Stimulated activated CD8-positive, alpha-beta memory T cell treated with anti-CD3 and anti-CD28 coated beads, Interleukin-2, amount 100 ng/mL, for 48 hours (primary cell): ENCODE data around the gene CITED1.

Experiments used
- DNase-seq, 2 donors: peaks; one replicate each; pipeline ENCODE4 v3.0.0-alpha.2; 2020; ENCODE audit warnings: low read depth in 2 of 2

The CITED1 gene

DNA sequence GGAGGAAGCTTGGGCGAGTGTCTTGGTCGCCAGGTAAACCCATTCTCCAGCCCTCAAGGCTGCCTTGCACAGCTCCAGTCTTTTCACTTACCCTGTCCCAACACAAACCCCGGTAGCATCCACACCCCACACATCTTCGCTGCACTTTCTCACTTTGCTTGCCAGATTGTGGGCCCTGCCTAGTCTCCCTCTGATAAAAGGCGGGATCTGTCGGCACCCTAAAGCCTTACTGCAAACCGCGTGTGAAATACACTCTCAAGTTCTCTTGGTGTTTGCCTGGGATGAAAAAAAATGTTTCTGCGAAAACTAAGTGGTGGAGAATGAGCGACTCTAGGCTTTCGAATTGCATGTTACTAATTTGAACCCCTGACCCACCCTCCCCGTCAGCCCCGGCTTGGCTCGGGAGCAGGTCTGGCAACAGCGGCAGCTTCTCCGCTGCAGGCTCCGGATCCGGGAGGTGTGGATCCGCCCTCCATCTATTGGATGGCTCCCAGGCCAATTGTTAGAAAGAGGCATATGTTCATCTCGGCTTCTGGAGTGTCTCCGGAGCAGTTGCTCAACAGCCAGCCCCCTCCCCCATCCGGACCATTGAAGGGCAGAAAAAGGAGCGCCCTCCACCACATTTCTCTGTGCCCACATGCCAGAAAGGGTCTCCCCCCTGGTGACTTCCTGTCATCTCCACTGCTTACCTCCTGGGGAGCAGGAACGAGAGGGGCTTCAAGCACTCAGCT, 3.0 kb upstream of the CITED1 start:
- DNase-seq, result no peak

DNA sequence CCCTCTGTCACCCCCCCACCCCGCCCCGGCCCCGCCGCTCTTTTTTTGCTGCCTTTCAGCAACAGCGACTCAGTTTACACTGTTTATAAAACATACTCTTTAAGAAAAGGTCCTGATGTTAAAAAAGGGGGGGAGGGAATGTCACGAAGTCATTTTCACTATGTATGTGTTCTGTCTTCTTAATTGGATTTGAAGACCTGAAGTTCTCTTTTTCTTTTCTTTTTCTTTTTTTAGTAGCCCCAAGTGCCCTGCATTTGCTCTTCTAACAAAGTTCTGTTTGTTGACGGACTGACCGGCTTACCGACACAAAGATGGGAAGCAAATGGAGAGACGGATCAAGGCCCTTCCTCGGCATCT, 2.5 kb upstream of the CITED1 start:
- DNase-seq, result no peak

DNA sequence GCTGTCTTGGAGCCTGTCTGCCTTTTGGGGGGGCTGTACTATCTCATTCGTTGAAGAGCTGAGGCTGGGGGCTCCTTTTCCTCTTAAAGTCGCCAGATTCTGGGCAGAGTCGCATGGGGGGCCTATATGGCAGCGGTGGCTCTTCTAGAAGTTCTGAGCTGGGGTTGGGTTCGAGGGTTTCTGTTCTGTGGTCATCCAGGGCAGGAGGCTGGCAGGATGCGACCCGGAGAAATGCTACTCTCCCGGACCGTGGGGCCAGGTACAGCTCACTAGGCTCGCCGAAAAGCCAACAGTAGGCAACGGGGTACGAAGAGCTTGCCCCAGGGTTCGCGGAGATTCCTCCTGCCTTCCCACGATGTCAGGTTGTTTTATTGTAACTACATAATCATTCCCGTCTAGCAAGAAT, 1.9 kb upstream of the CITED1 start:
- DNase-seq, result no peak

DNA sequence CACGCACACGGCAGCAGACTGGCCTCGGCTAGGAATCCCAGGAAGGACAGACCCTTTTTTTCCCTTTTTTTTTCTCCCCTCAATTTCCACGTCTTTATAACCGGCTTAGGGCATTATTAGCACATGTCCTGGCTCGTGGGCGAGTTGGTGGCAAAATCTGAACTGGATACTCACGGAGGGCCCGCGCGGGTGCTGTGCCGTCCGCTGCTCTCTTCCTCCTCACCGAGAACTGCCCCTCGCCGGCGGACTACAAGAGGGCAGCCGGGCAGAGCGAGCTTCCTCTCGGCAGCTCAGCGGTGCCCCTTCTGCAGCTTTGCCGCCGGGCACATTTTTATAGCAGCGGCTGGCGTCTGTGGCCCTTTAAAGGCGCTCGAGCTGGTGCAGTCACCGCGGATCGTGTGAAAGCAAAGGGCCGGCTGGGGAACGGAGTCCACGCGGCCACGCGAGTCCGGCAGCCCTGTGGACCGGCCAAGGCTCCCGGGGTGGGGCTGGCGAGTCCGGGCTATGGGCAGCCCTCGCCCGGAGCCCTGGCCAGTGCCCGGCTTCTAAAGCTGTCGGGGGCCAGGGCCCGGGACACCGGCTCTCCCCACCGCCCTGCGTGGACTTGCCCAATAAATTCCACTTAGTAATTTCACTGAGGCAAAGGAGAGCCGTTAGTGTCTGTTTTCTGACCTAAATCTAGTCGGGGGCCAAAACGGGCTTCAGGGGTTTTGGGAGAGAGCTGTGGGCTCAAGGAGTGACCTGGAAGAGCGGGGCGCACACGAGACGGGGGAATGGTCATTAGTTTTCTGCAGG, 1.3 kb upstream of the CITED1 start:
- DNase-seq, result peak in 1 of 2 donors; percentile 2

DNA sequence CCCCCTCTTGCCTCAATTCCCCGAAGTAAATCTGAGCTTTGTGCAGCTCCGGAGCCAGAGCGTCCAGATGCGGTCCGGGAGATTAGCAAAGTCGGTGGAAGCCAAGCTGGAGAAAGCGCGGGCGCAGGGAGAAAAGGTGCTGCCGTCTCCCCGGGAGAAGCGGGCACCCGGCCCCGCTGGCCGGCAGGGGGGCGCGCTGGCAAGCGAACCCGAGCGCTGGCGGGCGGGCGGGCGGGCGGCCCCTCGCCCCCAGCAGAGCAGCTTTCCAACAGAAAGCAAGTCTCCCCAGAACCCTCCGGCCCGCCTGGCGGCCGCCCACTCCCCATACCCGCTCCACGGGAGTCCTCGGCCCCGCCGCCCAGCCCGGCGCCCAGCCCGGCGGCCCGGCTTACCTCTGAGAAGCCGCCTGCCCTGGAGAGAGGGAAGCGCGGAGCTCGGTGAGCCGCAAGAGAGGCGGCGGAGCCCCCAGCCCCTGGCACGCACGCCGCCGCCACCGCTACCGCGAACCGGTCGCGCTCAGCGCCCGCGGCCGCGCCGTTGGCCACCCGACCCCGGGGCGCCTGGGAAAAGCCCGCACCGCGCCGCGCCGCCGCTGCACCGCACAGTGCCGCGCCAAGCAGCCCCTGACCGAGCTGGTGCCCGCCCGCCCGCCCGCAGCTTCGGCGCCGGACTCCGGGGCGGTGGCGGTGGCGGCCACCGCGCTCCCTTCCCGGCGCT, 529 bp upstream of the CITED1 start:
- no peak for DNase-seq

DNA sequence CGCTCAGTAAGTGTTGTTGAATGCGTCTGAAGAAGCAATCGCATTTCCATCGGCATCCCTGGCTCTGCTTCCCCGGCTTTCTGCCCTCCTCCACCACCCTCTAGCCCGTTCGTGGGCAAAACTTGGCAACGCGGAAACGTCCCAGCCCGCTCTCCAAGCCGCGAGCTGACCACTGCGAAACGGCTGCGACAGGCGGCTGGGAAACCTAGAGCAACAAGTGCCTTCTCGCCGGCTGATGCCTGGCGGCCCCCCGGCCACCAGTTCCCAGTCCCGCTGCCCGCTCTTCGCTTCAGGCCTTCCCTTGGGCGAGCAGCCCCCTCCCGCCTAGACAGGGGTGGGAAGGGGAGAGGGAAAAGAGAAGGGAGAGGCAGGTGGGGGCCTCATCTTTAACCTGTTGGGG, 837 bp downstream of the CITED1 start:
- no peak for DNase-seq

DNA sequence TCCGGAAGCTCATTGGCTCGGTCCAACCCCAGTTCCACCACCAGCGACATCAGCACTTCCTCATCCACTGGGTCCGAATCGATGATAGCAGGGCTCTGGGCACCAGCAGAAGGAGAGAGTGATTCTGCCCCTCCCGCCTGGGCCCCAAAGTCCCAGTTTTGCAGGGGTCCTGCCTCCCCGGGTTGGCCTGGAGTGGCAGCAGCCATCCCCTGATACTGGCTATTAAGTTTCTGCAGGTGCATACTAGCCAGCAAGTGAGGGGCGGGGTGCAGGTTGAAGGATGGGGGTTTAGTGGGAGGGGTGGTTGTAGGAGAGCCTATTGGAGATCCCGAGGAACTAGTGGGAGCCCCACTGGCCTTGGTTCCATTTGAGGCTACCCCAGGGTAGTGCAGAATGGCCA, 3.9 kb downstream of the CITED1 start:
- DNase-seq, result no peak

DNA sequence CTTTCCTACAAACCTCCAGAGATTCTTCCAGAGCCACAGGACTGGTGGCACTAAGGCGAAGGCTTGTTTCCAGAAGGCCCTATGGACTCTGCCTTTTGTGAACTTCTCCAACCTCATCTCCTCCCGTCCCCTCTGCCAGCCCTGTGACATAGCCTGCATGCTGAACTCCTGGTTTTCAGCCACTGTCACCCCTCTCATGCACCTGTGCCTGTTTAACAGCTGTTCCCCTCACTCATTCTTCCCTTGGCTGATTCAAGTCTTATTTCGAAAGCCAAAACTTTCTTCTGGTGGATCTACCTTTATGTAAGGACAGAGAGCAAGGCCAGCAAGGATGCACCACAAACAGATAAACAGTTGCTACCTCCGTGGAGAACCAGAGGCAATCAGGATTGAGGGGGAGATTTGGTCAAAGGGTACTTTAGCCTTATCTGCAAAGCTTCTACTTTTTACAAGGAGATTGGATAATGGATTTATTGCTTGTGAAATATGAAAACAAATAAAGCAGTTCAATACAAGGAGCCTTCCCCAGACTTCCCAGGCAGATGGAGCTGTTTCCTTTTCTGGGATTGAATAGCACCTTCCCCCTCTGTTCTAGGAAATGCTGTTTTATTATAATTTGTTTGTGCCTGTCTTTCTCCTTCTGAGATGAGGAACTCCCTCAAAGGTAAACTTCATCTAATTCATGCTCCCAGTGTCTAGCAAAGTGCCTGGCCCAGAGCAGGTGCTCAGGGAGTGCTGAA, 5.7 kb downstream of the CITED1 start:
- no peak for DNase-seq

DNA sequence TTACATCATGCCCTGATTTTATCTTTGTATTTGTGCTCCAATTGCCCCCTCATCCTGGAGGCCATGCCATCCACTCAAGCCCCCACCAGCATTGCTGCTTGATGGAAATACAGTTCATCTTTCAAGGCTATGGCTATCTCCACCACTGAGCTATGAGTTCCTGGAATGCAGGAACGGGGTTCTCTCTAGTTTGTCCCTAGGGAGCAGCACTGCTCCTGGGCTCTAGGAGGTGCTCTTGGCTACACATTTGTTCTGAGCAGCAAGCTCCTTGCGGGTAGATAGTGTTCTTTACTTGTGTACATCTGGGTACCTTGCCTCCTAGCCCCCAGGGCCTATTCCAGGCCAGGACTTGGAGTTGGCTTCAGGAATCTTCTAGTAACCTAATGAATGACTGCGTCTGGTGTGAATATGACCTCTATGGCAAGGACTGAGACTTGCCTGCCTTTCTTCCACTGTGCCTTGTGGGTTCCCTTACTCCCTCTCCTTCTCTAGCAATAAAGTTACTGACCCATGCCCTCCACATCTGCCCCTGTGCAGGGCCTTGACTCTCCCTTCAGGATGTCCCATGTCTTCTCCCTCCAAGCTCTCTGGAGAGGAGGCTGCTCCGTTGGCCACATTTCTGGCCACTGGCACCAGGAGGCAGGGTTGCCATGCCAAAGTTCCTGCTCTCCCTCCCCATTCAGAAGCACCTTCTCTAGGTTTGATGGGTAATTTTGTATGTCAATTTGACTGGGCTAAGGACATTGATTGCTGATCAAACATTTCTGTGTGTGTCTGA, 7.6 kb downstream of the CITED1 start:
- DNase-seq, result no peak

DNA sequence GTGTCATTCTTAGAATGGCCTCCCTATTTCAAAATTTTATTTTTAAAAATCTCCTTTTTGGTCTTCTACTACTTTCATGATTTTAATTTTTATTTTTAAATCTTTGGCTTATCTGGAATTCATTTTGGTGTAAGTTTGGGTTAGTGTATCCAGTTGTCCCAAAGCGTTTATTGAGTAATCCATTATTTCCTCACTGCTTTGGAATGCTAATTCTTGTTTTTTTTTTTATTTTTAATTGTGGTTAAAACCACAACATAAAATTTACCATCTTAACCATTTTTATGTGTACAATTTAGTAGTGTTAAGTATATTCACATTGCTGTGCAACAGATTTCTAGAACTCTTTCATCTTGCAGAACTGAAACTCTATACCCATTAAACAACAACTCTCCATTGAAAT, 8.7 kb downstream of the CITED1 start:
- DNase-seq, result no peak

DNA sequence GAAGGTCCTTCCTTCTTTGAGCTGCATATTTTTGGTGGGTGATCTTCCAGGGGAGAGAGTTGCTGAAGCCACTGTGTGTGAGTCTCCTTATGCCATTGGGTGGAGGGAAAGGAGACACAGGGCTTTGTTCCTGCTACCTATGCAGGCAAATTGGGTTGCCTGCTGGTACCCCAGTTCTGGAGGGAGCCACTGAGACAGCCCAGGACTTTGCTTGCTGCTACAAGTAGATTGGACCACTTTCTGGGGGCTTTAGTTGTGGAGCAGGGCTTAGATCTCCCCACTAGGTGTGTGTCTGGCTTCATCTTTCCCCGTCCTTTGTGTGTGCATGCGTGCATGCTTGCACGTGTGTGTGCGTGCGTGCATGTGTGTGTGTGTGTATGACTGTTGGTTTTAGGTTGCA, 10.0 kb downstream of the CITED1 start:
- no peak for DNase-seq

DNA sequence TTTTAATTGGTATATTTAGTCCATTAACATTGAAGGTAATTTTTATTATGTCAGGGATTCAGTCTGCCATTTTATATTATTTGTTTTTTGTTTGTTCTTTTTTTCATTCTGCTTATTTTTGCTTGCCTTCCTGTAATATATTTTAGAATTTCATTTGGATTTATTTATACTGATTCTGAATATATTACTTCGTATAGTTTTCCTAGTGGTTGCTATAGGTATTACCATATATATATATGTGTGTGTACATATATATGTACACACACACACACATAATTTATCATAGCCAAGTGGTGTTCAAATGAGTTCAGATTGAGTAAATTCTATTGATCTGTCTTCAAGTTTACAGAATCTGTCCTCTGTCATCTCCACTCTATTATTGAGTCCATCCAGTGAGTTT, 11.2 kb downstream of the CITED1 start:
- DNase-seq, result no peak

DNA sequence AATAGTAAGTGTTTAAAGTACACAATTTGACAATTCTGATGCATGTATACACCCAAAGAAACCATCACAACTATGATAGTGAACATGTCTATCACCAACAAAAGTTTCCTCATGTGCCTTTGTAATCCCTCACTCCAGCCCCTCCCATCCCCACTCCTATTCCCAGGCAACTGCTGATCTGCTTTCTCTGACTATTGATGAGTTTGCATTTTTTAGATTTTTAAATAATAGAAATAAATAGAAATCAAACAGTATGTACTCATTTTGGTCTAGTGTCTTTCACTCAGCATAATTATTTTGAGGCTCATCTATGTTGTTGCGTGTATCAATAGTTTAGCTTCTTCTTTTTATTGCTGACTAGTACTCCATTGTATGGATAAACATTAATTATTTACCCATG, 23.4 kb downstream of the CITED1 start:
- no peak for DNase-seq

DNA sequence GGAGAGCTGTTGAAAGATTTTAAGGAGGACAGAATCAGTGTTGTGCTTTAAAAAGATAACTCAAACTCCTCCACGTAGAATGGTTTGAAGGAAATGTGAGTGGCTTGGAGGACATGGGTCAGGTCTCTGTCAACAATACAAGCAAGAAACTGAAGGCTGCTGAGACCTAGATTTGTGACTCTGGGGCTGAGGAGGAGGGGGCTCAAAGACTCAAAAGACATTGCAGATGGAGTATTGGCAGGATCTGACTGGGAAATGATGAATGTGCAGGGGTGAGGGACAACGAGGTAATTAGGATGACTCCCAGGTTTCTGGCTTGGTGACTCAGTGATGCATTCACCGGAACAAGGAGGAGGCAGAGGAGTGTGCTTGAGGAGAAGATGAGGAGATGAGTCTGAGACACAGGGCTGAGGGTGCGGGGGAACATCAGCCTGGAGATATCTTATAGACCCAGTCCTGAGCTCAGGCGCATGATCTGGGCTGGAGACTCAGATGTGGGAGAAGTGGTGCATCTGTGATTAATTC, 25.3 kb downstream of the CITED1 start:
- no peak for DNase-seq

DNA sequence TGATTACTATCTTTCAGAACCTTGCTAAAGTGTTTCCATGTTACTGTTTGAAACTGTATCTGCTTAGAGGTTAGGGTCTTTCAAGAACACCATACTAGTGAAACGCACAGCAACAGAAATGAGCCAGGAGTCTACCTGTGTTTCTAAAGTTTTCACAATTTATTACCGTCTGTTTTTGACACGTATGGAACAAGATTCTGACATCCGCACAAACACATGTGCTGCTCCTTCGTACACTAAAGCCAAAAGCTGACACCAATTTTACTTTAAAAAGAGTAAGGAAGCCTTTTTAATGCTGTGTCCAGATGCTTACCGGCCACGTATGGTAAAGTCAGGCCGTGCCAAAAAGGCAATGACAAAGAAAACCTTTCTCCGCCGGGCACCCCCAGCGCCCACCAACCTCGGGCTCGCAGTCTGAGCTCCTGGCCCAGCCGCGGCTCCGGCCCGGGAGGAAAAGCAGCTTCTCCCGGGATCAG, 29.2 kb downstream of the CITED1 start:
- no peak for DNase-seq

DNA sequence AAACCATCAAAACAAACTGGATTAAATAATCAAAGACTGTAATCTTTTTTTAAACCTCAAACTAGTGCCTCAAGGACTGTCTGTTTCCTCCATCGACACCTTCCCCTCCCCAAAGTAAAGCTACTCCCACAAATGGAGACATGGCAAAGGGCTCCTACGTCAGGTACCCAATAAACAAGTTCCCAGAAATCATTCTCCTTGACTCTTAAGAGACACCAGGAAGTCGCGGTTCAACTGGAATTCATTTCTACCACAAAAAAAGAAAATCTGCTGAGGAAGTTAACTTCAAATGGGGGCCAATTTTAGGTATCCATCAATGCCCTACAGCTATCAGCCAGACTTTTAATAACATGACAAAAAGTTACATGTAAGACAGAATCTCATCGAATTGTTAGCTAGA, 31.2 kb downstream of the CITED1 start:
- DNase-seq, result no peak

DNA sequence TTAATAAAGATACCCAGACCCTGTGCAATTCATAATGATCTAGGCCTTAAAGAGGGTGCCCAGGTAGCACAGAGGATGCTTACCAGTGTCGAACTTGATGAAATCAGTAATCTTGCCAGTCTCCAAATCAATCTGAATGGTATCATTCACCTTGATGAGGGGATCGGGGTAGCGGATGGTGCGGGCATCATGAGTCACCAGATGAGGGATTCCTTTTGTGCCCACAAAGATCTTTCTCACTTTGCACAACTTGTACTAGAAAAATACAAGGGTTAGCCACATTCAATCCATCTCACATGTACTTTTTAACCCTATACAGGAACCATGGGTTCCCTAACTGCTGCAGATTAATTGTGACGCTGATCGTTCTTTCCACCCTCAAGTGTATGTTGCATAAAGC, 32.0 kb downstream of the CITED1 start:
- no peak for DNase-seq

DNA sequence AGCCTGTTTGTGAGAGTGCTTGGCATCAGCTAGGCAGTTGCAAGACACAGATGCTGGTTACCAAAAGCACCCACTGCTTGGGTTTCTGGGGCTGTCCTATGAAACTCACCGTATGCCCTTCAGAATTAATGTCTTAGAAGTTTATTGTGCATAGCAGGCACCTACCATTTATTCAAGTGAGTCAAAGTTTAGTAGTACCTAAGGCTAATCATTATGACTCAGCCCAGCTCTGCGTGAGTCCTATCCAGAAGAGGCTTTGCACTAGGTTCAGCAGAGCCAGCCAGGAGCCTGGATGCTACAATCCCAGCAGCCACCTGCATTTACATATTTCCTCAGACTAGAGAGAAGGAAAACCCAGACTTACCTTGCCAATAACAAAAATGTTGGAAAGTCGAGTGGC, 32.8 kb downstream of the CITED1 start:
- DNase-seq, result no peak

DNA sequence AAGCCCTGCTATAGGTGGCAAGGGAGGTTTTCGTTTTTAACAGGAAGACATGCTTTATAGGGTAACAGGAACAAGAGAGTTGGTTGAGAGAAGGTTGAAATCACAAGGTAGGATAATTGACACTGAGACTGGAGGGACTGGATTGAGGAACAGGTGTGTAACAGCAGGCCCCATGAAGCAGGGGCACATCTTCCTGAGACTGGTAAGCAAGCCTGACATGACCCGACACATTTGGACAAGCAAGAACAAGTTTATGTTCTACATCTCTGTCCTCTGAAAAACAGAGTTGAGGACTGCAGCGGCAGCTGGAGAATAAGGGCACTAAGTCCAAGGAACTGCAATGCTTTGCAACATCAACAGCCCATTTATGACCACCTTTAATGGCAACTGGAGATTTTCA, 33.9 kb downstream of the CITED1 start:
- DNase-seq, result no peak

DNA sequence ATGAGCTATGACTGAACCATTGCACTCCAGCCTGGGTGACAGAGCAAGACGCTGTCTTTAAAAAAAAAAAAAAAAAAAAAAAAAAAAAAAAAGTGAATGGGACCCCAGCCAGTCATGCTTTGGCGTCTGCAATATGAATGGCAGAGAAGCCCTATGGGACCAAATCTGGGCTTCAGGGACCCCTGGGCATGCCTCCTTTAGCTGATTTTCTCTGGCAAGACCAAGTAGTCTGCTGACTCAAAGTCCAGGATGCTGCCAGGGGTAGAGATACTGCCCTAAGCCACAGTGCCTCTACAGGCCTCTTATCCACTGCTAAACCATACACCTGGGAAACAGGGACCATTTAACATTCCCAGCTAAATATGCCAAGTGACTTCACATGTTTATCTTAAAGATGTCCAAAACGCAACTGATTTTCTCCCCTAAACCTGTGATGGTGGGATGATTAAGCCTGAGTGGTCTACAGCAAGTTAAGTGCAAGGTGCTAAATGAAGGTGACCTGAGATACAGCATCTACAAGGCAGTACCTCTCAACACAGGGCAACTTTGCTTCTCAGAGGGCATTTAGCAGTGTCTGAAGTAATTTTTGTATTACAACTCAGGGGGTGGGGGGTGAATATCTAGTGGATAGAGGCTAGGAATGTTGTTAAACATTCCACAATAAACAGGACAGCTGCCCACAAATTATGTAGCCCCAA, 34.5 kb downstream of the CITED1 start:
- no peak for DNase-seq
